NCI-H510A treated with DMSO at 0.1 percent for 48 hours (cell line): ENCODE data around the gene LGALS14.
"Not testable (repeated sequence)": the region's sequence is repeated elsewhere in the genome, so short reads cannot be mapped to it uniquely, and the experiment has no call there.

Experiments
- DNase-seq: peaks from one replicate; lab custom pipeline; 2025; lab: John Stamatoyannopoulos, UW

LGALS14 gene

DNA sequence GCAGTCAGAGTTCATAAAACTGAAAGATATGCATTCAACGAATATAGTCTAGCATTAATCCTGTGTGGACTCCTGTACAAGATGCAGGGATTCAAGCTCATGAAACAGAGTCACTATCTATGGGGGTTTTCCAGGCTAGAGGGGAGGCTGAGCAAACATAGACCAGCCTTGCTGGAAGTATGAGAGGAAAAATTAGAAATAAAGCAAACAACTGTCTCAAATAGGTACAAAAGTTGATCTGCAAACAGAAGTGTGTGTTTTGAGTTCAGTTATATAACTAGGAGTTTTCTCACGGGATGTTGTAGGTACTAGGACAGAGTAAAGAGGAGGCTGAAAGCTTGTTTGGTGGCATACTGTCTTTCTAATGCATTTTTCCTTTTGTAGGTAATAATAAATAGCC lies 8.5 kb upstream of the LGALS14 start:
- DNase-seq = no peak

GRCh38 chr19:39696387-39696786 lies 7.9 kb upstream of the LGALS14 start:
- no peak for DNase-seq

GRCh38 chr19:39698535-39698934 lies 5.7 kb upstream of the LGALS14 start:
- no peak for DNase-seq

GRCh38 chr19:39701291-39701690 lies 3.0 kb upstream of the LGALS14 start:
- DNase-seq = no peak

DNA sequence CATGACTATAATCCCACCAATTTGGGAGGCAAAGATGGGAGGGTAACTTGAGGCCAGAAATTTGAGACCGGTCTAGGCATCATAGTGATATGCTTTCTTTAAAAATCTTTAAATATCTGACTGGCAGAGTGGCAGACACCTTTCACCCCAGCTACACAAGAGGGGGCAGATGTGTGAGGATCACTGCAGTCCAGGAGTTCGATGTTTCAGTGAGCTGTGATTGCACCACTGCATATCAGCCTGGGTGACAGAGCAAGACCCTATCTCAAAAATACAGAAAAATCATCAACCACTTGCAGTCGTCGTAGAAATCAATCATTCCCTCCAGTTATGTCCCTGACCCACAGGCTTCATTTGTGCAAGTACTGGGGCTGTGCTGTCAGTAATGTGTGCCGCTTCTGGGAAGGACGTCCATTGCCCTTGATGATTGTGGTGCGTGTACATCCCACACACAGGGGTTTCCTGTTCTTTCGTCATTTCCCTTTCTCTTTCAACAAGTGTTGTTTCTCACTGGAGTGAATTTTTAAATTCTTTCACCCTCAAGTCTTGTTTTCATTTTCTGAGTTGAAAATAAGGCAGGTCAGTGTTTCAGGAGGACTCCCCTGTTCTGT lies 1.4 kb downstream of the LGALS14 start:
- DNase-seq = no peak

- DNase-seq = no peak
Measured at GRCh38 chr19:39708594-39708993, 4.3 kb downstream of the LGALS14 start.

DNA sequence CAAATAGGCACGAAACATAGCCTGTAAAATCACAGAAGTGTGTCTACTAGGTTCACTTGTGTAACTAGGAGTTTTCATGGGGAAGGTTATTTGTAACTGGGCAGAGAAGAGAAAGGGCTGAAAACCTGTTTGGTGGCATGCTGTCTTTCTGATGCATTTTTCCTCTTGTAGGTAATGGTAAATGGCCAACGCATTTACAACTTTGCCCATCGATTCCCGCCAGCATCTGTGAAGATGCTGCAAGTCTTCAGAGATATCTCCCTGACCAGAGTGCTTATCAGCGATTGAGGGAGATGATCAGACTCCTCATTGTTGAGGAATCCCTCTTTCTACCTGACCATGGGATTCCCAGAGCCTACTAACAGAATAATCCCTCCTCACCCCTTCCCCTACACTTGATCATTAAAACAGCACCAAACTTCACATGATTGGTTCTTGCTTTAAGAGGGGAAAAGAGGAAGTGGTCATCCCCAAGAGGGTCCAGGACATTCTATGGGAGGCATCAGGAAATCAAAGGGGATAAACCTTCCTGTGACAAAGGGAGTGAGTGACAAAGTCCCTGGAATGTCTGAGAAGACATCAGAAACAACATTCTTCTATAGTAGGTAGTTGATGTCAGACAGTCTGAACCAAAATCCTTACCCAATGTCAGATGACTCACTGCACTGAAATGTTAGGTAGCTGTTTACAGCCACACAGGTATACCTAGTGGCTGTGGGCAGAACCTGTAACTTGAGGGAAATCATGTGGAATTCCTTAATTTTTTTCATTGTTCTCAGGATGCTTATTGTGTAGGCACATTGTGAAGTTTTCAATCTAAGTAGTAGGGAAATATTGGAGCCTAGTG lies 5.0 kb downstream of the LGALS14 start:
- DNase-seq = no peak

GRCh38 chr19:39710333-39710890 lies 6.1 kb downstream of the LGALS14 start:
- no peak for DNase-seq

GRCh38 chr19:39720144-39720543 lies 15.9 kb downstream of the LGALS14 start:
- not testable (repeated sequence) for DNase-seq

DNA sequence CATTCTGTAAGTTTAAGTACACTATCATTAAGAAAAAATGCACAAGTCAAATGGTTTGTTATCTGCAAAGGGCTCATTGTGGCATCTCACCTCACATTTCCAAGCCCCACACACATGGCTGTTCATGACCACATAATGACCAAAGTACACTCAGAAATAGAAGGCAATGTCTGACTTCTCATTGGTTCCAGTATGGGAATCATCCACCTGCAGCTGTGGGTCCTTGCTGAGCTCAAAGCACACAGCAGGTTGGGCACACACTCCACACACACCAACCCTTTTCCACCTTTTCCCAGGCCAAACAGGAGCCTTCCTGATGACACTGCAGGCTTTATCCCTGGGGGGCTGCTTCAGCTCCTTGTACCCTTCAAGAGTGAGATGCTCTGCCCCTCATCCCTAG lies 21.7 kb downstream of the LGALS14 start:
- no peak for DNase-seq

GRCh38 chr19:39727070-39727800 lies 23.0 kb downstream of the LGALS14 start:
- no peak for DNase-seq

- DNase-seq = no peak
Measured at GRCh38 chr19:39728040-39728439, 23.8 kb downstream of the LGALS14 start.

- no peak for DNase-seq
Measured at GRCh38 chr19:39729594-39729993, 25.3 kb downstream of the LGALS14 start.

DNA sequence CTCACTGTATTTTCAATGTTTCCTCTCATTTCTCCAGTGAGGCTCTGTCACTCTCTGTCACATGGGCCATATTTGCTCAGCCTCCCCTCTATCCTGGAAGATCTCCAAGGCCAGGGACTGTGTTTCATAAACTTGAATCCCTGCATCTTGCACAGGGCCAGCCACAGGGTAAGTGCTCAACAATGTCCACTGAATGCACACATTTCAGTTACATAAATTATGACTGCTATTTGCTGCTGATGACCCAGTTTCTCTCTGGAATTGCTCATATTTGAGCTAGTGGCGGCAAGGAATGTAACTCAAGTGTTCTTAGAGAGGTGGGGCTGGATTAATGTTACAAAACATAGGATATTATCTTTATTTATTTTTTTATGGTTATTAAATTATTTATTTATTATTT lies 27.4 kb downstream of the LGALS14 start:
- DNase-seq = no peak

DNA sequence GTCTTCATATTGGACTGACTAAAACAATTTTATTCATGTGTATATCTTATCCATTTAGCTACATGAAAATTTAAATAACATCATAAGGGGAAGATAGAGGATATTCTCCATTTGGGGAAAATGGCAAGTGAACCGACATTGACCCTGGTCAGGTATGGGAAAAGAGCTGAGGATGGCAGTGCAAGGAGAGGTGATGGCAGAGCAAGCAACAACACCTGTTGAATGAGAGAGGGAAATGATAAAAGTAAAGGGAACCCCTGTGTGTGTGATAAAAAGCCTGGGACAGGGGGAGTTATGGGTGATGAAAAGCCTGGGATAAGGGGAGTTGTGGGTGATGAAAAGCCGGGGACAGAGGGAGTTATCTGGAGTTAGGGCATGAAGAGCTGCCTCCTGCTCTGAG lies 29.6 kb downstream of the LGALS14 start:
- no peak for DNase-seq

DNA sequence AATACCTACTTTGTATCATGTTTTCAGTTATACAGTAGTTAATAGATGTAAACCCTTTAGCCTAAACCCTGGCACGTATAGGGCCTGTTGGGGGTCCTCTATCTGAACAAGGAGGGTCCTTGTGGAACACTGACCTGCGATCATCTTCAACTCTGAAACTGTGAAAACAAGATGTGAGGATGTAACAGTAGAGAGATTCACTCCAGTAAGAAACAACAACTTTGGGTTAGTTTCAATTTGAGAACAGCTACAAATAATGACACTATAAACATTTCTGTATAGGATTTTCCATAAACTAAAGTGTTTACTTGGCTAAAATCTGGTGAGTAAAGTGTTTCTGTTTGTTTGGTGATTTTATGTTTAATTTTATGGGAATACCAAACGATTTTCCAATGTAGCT lies 31.4 kb downstream of the LGALS14 start:
- DNase-seq = no peak

- DNase-seq = no peak
Measured at GRCh38 chr19:39736088-39736487, 31.8 kb downstream of the LGALS14 start.

- DNase-seq = no peak
Measured at GRCh38 chr19:39737351-39737750, 33.1 kb downstream of the LGALS14 start.

DNA sequence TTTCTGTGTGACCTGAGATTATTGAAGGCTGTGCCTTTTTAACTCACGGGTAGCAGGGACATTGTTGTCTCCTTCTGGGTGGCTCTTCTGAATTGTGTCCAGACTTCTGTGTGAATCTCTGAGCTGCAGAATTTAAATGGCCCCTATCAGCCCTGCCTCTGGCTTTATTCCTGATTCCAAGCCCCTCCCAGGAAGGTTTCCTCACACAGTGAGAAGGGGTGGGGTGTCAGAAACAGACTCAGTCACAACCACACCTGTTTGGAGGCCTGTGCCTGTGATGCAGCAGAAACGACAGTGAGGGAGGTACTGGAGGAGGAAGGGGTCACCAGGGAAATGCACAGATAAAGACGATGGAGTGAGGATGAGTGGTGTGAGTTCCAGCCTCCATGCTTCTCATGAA lies 33.6 kb downstream of the LGALS14 start, which contains the start of gene CLC:
CLC (minus strand) TSS at position 139 of the 400 bp plus-strand sequence; CDS start at position 62, 77 bp downstream.
- DNase-seq = no peak

DNA sequence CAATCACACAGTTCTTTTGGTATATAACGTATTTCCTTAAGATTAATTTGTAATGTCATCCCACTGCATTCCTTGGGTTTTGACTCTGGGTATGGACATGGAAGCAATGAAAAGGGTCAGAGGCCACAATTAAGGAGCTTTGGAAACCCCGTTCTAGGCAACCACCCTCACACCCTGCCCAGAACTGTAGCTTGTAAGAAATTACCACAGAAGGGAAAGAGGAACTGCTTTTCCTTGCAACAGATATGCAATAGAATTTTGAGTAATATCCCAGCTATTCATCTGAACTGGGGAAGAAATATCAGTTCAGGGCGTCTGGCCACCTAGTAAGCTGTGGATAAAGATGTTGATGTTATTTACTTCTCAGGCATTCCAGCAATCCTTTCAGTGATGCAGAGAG lies 34.5 kb downstream of the LGALS14 start:
- DNase-seq = no peak

- DNase-seq = no peak
Measured at GRCh38 chr19:39740395-39740794, 36.1 kb downstream of the LGALS14 start.

GRCh38 chr19:39745643-39746042 lies 41.4 kb downstream of the LGALS14 start:
- DNase-seq = no peak
